ENCODE results near the gene MAP1LC3A.

Gene MAP1LC3A

DNA sequence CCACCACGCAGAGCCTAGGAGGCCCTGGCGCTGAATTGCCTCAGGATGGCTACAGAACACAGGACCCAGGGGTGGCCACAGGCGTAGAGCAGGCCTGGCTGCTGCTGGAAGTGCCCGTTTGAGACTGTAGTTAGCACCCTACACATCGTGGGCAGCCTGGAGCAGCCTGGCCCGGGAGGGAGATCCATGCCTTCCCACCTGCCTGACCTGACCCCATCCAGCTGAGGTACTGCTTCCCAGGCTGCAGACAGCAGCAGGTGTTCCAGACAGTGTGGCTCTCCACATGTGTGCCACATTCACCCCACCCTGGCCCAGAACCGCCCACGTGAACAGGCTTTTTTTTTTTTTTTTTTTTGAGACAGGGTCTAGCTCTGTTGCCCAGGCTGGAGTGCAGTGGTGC lies 20.9 kb upstream of the MAP1LC3A start:
- TF ChIP-seq ZFX (IDR thresholded peaks at IDR 0.05) = no peak
- TF ChIP-seq, protein P1, sequence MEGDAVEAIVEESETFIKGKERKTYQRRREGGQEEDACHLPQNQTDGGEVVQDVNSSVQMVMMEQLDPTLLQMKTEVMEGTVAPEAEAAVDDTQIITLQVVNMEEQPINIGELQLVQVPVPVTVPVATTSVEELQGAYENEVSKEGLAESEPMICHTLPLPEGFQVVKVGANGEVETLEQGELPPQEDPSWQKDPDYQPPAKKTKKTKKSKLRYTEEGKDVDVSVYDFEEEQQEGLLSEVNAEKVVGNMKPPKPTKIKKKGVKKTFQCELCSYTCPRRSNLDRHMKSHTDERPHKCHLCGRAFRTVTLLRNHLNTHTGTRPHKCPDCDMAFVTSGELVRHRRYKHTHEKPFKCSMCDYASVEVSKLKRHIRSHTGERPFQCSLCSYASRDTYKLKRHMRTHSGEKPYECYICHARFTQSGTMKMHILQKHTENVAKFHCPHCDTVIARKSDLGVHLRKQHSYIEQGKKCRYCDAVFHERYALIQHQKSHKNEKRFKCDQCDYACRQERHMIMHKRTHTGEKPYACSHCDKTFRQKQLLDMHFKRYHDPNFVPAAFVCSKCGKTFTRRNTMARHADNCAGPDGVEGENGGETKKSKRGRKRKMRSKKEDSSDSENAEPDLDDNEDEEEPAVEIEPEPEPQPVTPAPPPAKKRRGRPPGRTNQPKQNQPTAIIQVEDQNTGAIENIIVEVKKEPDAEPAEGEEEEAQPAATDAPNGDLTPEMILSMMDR (conservative IDR thresholded peaks at IDR 0.05) = no peak
- no peak overlapping the region for H3K27ac ChIP-seq

DNA sequence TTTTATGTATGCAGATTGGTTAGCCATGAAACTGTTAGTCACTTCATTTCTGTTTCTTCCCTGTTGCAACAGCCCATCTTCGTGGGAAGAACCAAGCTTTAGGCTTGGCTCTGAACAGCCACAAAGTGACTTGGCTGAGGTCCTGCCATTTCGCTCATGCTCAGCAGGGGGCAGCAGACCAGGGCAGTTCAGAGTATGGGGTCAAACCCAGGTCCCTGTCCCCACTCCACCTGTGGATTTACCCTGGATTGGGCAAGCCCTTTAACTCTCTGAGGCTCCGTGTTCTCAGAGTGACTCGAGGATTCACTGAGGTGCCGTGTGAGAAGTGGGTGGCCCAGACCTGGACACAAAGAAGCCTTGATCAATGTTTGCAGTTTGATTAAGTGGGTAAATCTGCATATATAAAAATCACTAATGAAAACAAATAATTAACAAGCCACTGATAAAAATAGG lies 19.8 kb upstream of the MAP1LC3A start:
- TF ChIP-seq, protein P1 (conservative IDR thresholded peaks at IDR 0.05) = peak; percentile 91
- TF ChIP-seq ZFX (IDR thresholded peaks at IDR 0.05) = no peak
- H3K27ac ChIP-seq = no peak overlapping the region

GRCh38 chr20:34539756-34540155 lies 18.8 kb upstream of the MAP1LC3A start:
- H3K27ac ChIP-seq = no peak overlapping the region
- TF ChIP-seq, protein P1 (conservative IDR thresholded peaks at IDR 0.05) = no peak
- no peak for TF ChIP-seq ZFX (IDR thresholded peaks at IDR 0.05)

GRCh38 chr20:34540596-34541263 lies 17.8 kb upstream of the MAP1LC3A start:
- TF ChIP-seq, protein P1 (conservative IDR thresholded peaks at IDR 0.05) = no peak
- TF ChIP-seq ZFX (IDR thresholded peaks at IDR 0.05) = no peak
- no peak overlapping the region for H3K27ac ChIP-seq

GRCh38 chr20:34541264-34541901 lies 17.1 kb upstream of the MAP1LC3A start:
- no peak for TF ChIP-seq ZFX (IDR thresholded peaks at IDR 0.05)
- TF ChIP-seq, protein P1 (conservative IDR thresholded peaks at IDR 0.05) = no peak
- H3K27ac ChIP-seq = no peak overlapping the region

- H3K27ac ChIP-seq = no peak overlapping the region
- TF ChIP-seq, protein P1 (conservative IDR thresholded peaks at IDR 0.05) = no peak
- no peak for TF ChIP-seq ZFX (IDR thresholded peaks at IDR 0.05)
Measured at GRCh38 chr20:34541917-34542316, 16.6 kb upstream of the MAP1LC3A start.

- TF ChIP-seq, protein P1 (conservative IDR thresholded peaks at IDR 0.05) = no peak
- TF ChIP-seq ZFX (IDR thresholded peaks at IDR 0.05) = no peak
- no peak overlapping the region for H3K27ac ChIP-seq
Measured at GRCh38 chr20:34542439-34542838, 16.1 kb upstream of the MAP1LC3A start.

All from C4-2B (cell line).